Upper lobe of left lung (tissue), 4 donors: ENCODE data around the gene MAD1L1.

ENCODE experiments used
- EP300 ChIP-seq, 4 donors: sonication (generic); formaldehyde crosslinking; IDR thresholded peaks; one replicate each; pipeline ENCODE4 v1.5.1; 2017; ENCODE audit warnings: antibody characterized with exemption in 4 of 4, control low read depth in 2 of 4
- POLR2A ChIP-seq, 4 donors: fragments of 450-650 bp; IDR thresholded peaks; one replicate each; pipeline ENCODE4 v1.5.1; 2016 to 2017; ENCODE audit warnings: antibody characterized with exemption in 4 of 4, mild to moderate bottlenecking in 2 of 4
- POLR2AphosphoS5 ChIP-seq, 2 donors: sonication (generic); formaldehyde crosslinking; IDR thresholded peaks; one replicate each; pipeline ENCODE4 v1.5.1; 2017; ENCODE audit warnings: antibody characterized with exemption in 2 of 2
- TF ChIP-seq, protein P1 (sequence below), 6 experiments: fragments of 450-650 bp in 4 of 6; fragments of 200-600 bp in 2 of 6; sonication (generic) in 2 of 6; IDR thresholded peaks; one replicate each; pipeline ENCODE4 v1.5.1; 2016 to 2019; ENCODE audit warnings: antibody characterized with exemption in 6 of 6

DNA sequence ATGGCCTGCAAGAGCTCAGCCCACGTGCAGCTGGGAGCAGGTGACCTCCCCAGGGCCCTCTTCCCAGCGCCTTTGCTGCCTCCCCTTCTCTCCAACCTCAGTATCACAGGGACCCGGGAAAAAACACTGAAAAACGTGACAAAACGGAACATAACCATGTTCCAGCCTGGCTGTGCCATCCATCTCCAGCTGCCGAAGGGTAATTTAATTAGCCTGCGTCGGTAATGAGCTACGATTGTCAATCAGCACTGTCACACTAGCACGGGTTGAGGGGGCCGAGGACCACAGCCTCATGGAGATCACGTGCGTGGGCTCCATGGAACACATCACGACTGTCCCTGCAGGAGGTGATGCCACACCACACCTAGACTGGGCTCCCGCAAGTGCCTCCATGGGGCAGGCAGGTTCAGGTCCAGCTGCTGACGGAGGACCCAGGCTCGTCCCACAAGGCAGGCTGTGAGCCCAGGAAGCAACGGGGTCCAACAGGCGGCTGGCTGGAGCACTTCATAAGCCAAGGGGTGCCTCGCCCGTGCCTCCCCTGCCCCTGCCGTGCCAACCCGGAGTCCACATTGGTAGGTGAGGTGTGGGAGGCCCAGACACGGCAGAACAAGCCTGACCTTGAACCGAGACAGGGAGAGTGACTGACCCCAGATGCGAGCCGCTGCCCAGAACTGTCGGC lies 363.2 kb downstream of the MAD1L1 start:
- TF ChIP-seq, protein P1, sequence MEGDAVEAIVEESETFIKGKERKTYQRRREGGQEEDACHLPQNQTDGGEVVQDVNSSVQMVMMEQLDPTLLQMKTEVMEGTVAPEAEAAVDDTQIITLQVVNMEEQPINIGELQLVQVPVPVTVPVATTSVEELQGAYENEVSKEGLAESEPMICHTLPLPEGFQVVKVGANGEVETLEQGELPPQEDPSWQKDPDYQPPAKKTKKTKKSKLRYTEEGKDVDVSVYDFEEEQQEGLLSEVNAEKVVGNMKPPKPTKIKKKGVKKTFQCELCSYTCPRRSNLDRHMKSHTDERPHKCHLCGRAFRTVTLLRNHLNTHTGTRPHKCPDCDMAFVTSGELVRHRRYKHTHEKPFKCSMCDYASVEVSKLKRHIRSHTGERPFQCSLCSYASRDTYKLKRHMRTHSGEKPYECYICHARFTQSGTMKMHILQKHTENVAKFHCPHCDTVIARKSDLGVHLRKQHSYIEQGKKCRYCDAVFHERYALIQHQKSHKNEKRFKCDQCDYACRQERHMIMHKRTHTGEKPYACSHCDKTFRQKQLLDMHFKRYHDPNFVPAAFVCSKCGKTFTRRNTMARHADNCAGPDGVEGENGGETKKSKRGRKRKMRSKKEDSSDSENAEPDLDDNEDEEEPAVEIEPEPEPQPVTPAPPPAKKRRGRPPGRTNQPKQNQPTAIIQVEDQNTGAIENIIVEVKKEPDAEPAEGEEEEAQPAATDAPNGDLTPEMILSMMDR (IDR thresholded peaks at IDR 0.05) = no peak
- no peak for TF ChIP-seq POLR2A (IDR thresholded peaks at IDR 0.05)
- no peak for TF ChIP-seq POLR2AphosphoS5 (IDR thresholded peaks at IDR 0.05)
- TF ChIP-seq EP300 (IDR thresholded peaks at IDR 0.05) = no peak
